Measurements from ENCODE around the gene UEVLD.

UEVLD gene

GRCh38 chr11:18498039-18498438 lies 90.5 kb downstream of the UEVLD start:
- DNase-seq (ENCODE audit: low spot score): no peak

- no peak for DNase-seq (ENCODE audit: low spot score)
These were observed 92.8 kb downstream of the UEVLD start for GRCh38 chr11:18495703-18496102.

GRCh38 chr11:18495271-18495670 lies 93.3 kb downstream of the UEVLD start:
- no peak for DNase-seq (ENCODE audit: low spot score)

- DNase-seq (ENCODE audit: low spot score): no peak
These were observed 95.2 kb downstream of the UEVLD start for GRCh38 chr11:18493310-18493709.

GRCh38 chr11:18492888-18493287 lies 95.6 kb downstream of the UEVLD start:
- no peak for DNase-seq (ENCODE audit: low spot score)

- DNase-seq (ENCODE audit: low spot score): no peak
These were observed 96.6 kb downstream of the UEVLD start for GRCh38 chr11:18491924-18492323.

GRCh38 chr11:18490736-18491485 lies 97.6 kb downstream of the UEVLD start:
- no peak for DNase-seq (ENCODE audit: low spot score)

- DNase-seq (ENCODE audit: low spot score): no peak
These were observed 98.2 kb downstream of the UEVLD start for GRCh38 chr11:18490319-18490718.

GRCh38 chr11:18485913-18486528 lies 102.5 kb downstream of the UEVLD start:
- DNase-seq (ENCODE audit: low spot score): no peak
